HG02973 (cell line): ENCODE data around the gene KDM4C.

Source experiments
- ATAC-seq: cut with Tn5 transposase; IDR thresholded peaks from one replicate; pipeline ENCODE4 v1.9.1; 2021; ENCODE audit warnings: moderate library complexity; ENCODE audit not compliant: unreplicated experiment

KDM4C gene

GRCh38 chr9:7121664-7122063 lies 363.9 kb downstream of the KDM4C start:
- no peak for ATAC-seq

DNA sequence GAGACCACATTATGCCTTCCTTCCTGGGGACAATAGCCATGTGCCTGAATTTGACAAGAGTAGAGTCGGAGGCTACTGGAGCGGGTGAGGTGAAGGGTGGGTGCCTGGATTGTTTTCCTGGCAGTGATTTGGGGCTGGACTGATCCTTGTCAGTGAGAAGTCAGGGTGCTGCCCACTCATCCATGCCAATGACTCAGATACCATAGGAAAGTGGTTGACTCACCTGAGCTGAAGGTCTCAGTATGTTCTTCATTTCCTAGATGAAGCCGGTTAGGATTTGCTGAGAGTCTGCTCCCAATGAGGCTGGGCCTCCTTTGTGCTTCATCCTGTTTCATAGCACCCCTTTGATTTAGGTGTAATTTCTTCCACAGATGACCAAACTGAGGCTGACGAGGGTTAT lies 366.0 kb downstream of the KDM4C start:
- no peak for ATAC-seq

- no peak for ATAC-seq
These were observed 367.5 kb downstream of the KDM4C start for GRCh38 chr9:7125231-7125630.

DNA sequence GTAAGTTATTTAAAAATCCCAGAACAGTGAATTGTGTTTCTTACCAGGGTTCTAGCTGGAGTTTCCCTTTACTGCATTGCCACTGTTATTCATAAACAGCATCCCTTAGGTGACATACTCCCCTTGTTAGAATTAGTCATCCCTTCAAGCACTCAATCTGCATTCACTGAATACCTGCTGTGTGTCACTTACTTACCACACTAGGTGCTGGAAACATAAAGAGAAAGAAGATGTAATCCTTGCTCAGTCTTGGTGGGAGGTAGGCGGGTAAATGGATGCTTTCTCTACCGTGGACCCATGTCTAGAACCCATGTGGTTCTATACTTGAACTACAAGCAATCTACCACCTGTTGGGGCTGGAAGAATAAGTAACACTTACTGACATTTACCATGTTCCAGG lies 371.6 kb downstream of the KDM4C start:
- ATAC-seq: no peak

DNA sequence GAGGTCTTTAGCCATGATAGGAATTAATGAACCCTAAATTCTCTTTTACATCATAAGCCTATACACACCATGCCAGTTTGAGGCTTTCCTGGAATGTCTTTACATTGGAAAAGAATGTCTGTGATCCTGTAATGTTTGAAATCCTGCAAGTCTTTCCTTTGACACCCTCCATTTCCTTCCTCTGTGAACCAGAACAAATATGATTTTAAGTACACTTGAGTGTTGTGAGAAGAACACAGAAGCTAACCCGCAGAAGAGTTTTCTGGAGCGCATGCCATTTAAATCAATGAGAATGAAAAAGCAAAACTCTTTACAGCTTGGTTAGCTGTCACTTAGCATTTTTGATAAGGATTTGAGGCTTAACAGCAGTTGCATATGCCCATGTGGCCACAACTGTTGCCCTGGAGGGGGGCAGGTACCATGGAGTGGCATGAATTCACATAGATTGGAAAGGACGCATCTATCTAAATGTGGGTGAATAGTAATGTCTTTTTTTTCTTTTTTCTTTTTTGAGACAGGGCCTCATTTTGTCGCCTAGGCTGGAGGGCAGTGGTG lies 372.6 kb downstream of the KDM4C start:
- ATAC-seq: no peak

DNA sequence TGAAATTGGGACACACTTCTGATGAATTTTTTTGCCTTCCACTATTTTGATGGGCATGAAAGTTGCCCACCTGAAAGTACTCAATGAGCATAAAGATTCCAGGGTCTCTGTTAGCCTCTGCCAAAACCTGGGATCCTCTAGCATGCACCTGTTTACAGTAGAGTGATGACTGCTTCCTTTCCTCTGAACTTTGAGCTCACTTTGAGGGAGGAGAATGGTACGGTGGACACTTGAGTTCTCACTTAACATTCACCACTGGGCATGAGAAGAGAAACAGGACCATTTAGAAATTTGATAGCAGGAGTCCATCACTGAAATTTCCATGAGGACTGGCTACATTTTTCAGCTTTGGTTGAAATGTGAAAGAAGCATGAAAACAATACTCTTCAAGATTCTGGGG lies 374.8 kb downstream of the KDM4C start:
- no peak for ATAC-seq

DNA sequence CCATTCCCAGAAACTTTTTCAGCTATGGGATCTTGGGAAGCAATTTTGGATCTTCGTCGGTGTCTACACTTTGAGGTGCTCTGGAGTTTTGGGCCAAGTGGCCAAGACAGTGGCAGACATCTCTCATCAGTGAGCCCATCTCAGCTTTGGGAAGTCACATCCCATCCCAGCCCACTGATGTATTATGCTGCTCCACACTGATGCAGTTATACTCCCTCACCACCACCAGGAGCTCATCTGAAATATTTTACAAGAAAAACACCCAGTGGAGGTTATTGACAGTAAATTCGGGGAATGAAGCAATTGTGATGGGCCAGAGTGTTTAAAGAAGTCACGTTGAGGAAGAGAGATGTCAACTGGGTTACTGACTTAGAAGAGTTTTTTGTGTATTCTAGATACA lies 378.0 kb downstream of the KDM4C start:
- no peak for ATAC-seq

DNA sequence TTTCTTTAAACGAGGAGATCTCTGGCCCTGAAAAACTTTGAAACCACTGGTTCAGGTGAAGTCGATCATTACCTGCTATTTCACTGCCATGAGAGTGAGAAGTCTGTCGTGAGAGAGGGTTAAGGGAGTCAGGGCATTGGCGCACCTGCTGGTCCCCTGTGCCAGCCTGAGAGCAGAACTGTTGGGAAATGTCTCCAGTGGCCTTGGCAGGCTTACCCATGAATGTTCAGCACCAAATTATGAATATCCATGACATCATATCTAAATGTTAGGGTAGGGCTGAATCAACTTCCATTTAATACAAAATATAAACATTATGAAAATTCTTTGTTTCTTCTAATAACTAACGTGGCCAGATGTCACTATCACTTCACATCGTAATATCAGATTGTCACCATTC lies 379.3 kb downstream of the KDM4C start:
- no peak for ATAC-seq

DNA sequence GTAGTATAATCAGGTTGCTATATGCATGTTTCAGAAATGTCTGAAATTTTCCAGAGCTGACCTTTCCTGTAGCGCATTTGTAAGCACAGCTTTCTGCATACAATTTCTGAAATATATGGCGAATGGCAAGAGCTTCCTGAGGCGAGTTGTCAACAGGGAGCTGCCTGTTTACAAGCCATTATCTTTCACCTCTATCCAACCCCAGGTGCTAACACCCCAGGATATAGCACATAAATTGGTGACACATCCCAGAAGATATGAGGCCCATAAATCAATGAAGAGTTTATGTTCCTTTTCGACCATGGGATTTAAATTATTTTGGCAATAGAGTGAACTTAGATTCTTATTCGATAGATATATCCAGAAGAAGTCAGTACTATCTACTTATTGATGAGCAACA lies 379.8 kb downstream of the KDM4C start:
- no peak for ATAC-seq

DNA sequence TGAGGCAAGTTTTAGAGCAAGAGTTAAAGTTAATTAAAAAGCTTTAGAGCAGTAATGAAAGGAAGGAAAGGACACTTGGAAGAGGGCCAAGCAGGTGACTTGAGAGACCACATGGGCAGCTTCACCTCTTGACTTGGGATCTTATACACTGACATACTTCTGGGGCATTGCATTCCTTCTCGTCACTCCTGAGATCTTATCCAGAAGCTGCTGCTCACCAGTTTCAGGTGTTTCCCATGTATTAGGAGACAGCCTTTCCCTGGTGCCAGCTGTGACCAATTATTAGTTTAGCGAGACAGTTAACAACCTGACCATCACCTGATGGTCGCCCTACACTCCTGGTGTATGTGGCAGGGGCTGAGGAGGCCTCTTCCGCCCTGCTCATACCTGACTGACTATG lies 382.1 kb downstream of the KDM4C start:
- ATAC-seq: no peak

GRCh38 chr9:7140401-7140800 lies 382.6 kb downstream of the KDM4C start:
- ATAC-seq: no peak

DNA sequence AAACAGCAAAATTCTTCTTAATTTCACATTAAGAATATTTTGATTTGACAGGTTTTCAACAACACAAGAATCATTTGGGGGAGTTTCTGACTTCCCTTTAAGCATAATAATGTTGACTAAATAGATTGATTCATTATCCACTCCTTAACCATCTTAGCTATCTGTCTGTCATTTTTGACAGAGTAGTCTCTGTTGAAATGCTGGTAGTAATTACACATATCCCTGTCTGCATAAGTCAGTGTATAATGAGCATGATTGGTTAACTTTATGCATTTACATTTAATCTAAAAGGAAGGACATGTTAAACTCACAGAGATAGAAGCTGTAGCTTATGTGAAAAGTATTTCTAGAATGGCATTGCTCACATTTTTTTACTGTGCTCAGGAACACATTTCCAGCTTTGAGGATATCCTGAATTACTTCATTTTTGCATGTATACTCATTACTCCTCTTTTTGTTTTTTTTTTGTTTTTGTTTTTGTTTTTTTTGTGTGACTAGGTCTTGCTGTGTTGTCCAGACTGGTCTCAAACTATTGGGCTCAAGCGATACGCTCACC lies 385.9 kb downstream of the KDM4C start:
- no peak for ATAC-seq

DNA sequence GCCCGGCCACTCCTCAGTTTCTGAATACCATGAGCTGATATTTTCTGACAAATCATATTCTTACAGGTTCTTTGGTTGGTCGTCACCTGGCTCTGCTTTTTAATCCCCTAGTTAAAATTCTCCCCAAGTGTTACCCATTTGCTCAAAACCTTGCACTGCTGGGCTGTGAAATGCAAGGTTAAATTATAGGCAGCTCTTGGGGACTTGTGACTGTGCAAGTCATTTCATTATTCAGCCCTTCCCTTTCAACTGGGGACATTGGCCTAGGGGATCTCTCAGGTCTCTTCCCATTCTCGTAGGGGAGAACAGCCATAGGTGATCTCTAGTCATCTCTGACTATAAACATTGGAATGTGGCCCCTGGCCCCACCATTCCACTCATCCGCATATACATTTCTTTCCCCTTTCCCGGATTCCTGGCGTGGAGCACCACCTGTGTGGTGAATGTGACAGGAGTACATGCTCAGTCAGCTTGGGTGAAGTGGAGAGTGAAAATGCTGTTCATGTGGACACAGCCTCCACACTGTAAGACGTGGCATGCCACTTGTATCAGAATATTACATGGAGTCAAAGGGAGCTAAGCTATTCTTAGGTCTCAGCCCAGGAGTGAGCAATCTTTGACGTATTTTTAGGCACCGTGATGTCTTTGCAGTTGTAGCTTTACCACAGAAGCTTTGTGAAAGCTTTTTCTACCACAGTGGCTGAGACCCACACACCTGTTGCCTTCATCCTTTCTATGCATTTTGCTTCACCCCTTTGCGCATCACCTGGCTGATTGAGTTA lies 386.7 kb downstream of the KDM4C start:
- no peak for ATAC-seq

DNA sequence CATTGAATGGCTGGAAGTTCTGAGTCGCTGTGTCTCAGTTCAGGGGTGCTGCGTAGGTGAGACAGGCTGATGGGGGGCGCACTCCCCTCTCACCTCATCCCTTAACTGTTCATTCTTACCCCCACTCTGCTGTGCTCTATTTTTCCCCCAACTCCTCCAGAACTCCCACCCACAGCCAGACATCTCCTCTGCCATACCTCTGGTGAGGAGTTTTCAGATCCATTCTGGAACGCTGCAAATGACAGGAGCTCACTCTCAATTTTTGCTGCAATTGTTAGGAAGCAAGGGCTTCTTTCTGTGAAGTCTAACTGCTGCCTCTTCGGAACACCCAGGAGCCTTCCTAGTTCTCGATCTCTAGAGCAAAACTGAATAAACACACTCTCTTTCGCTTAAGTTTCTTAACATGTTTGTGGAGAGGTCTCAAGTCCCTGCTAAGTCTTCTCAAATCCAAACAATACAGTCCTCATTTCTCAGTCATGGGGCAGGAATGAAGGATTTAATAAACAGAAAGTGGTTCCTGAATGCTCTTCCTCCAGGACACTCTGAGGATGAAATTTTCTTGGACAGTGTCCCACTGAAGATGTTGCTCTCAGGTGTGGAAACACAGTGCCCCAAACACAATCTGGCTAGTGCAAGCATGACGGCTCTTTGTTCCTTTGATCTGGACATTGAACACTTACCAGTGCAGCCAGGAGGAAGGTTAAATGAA lies 387.7 kb downstream of the KDM4C start:
- no peak for ATAC-seq

DNA sequence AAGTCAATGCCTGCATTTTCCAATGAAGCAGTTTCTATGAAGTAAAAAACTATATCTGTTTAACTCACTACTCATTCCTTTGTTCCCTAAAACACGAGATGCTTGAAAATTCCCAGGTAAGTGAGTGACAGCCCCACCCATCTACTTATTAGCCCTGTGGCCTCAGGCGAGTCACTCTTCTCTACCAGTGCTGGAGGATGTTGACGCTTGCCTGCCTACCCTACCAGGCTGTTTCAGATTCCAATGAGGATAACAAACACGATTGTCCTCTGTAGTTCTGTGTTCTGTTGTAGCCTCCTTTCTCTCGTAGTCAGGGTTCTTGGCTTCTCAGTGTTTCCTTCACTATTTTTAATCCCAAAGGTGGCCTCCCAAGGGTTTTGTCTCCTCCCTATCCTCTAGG lies 388.8 kb downstream of the KDM4C start:
- no peak for ATAC-seq

GRCh38 chr9:7147121-7148090 lies 389.6 kb downstream of the KDM4C start:
- ATAC-seq: no peak

GRCh38 chr9:7148243-7148765 lies 390.5 kb downstream of the KDM4C start:
- ATAC-seq: no peak

- no peak for ATAC-seq
These were observed 391.5 kb downstream of the KDM4C start for GRCh38 chr9:7149258-7149657.

DNA sequence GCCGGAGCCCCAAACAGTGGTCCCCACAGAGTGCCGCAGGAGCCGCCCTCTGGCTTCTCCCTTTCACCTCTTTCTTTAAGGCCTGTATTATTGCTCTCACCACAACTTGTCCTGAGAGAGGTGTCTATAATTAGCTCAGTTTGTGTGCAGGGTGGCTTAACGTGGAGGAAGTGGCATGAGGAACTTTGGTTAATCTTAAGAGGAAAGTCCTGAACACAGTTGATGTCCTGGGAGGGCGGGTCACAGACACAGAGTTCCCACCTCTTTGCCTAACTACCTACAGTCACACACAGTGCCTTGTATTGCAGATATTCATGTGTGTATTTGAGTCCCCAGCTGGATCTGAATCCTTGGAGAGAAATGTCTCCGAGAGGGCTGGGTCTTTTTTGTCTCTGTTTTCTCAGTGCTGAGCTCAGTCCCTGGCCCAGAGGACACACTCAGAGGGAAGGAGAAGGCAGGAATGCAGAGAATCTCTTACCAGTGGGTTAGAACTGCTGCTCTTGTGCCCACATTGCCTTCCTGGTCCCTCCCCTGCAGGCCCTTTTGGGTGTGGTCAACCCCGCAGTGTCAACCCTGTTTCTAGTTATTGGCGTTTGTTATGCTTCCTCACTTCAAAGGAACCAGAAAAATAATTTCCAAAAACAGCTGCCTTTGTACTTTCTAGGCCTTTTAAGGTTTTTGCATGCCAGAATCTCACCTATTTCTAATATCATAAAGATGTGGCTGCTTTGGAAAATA lies 392.5 kb downstream of the KDM4C start:
- ATAC-seq: no peak

- ATAC-seq: no peak
These were observed 395.4 kb downstream of the KDM4C start for GRCh38 chr9:7153134-7153533.
